ENCODE data around the gene PRICKLE2. TPM values are rescaled to one million over a fixed set of nuclear protein-coding genes. Genes with fewer than 3 reads are reported as not detected.

The PRICKLE2 gene
- total and polyA plus RNA-seq, 3 donors from 2014 or later: 5.5 to 10.1 (median 9.1) TPM

GRCh38 chr3:64131725-64132469 is 93.4 kb downstream of the PRICKLE2 start:
- TF ChIP-seq POLR2A (IDR thresholded peaks at IDR 0.05) (no peak), CTCF (IDR thresholded peaks at IDR 0.05) (no peak)
- Histone ChIP-seq H3K9me3 (no peaks in the 10 kb centered on the region), H3K27me3 (no peaks in the 10 kb centered on the region), H3K4me3 (no peak overlapping the region), H3K27ac (no peak overlapping the region), H3K36me3 (ENCODE audit: low read depth, missing control alignments) (no peaks in the 10 kb centered on the region), H3K4me1 (no peaks in the 10 kb centered on the region)
- 69 to 74% methylated on average over 2 of the region's 2 CpGs for WGBS, 2 donors
- intact Hi-C loops (cut with DNase I; ENCODE audit: low total_unique reads): no loop called here
- no peak for DNase-seq

GRCh38 chr3:64130436-64130835 is 94.8 kb downstream of the PRICKLE2 start:
- Histone ChIP-seq H3K27me3 (no peaks in the 10 kb centered on the region), H3K4me3 (no peak overlapping the region), H3K36me3 (ENCODE audit: low read depth, missing control alignments) (no peaks in the 10 kb centered on the region), H3K27ac (no peak overlapping the region), H3K9me3 (no peaks in the 10 kb centered on the region), H3K4me1 (no peaks in the 10 kb centered on the region)
- WGBS, 2 donors: 70 to 71% methylated on average over 1 of the region's 1 CpG
- intact Hi-C loops (cut with DNase I; ENCODE audit: low total_unique reads): no loop called here
- TF ChIP-seq POLR2A (IDR thresholded peaks at IDR 0.05) (no peak), CTCF (IDR thresholded peaks at IDR 0.05) (no peak)
- no peak for DNase-seq

GRCh38 chr3:64129581-64129980 is 95.7 kb downstream of the PRICKLE2 start:
- intact Hi-C loops (cut with DNase I; ENCODE audit: low total_unique reads): no loop called here
- no peak for DNase-seq
- no peaks in the 10 kb centered on the region for H3K36me3 ChIP-seq (ENCODE audit: low read depth, missing control alignments)
- H3K27ac ChIP-seq: no peak overlapping the region
- H3K27me3 ChIP-seq: no peaks in the 10 kb centered on the region
- H3K4me1 ChIP-seq: no peaks in the 10 kb centered on the region
- H3K4me3 ChIP-seq: no peak overlapping the region
- H3K9me3 ChIP-seq: no peaks in the 10 kb centered on the region
- TF ChIP-seq CTCF (IDR thresholded peaks at IDR 0.05) (no peak), POLR2A (IDR thresholded peaks at IDR 0.05) (no peak)
- 84 to 88% methylated on average over 2 of the region's 2 CpGs for WGBS, 2 donors

GRCh38 chr3:64129106-64129505 is 96.2 kb downstream of the PRICKLE2 start:
- Histone ChIP-seq H3K27ac (no peak overlapping the region), H3K36me3 (ENCODE audit: low read depth, missing control alignments) (no peaks in the 10 kb centered on the region), H3K27me3 (no peaks in the 10 kb centered on the region), H3K4me1 (no peaks in the 10 kb centered on the region), H3K9me3 (no peaks in the 10 kb centered on the region), H3K4me3 (no peak overlapping the region)
- WGBS, 2 donors: 71 to 96% methylated on average over 4 of the region's 4 CpGs
- TF ChIP-seq CTCF (IDR thresholded peaks at IDR 0.05): no peak
- no peak for DNase-seq
- intact Hi-C loops (cut with DNase I; ENCODE audit: low total_unique reads): no loop called here

- TF ChIP-seq CTCF (IDR thresholded peaks at IDR 0.05) (no peak), POLR2A (IDR thresholded peaks at IDR 0.05) (no peak)
- no peak for DNase-seq
- WGBS, 2 donors: 42 to 95% methylated on average over 2 of the region's 2 CpGs
- no peaks in the 10 kb centered on the region for H3K27me3 ChIP-seq
- no peaks in the 10 kb centered on the region for H3K36me3 ChIP-seq (ENCODE audit: low read depth, missing control alignments)
- peaks cover 8% of the 10 kb centered on the region for H3K4me1 ChIP-seq
- no peaks in the 10 kb centered on the region for H3K9me3 ChIP-seq
- intact Hi-C loops (cut with DNase I; ENCODE audit: low total_unique reads): no loop called here
- H3K4me3 ChIP-seq: no peak overlapping the region
- H3K27ac ChIP-seq: no peak overlapping the region
Observed at GRCh38 chr3:64125561-64125960, 99.7 kb downstream of the PRICKLE2 start.

Measured in testis (tissue), 3 donors.